Vagina (tissue), 2 donors: Measurements from ENCODE around the gene GPR18. TPM values are rescaled to one million over a fixed set of nuclear protein-coding genes. Genes with fewer than 3 reads are reported as not detected.

Experiments
- DNase-seq, 2 donors: peaks; one replicate each; pipeline ENCODE4 v3.0.0-alpha.2; 2017; ENCODE audit errors: extremely low spot score in 2 of 2
- H3K27ac ChIP-seq: fragments of 200-600 bp; sonication (generic); one replicate; pipeline ENCODE4 v1.5.1; 2019
- H3K27me3 ChIP-seq: fragments of 200-600 bp; sonication (generic); one replicate; pipeline ENCODE4 v1.5.1; 2019
- H3K36me3 ChIP-seq, 2 donors: fragments of 200-600 bp; sonication (generic); one replicate each; pipeline ENCODE4 v1.5.1; 2017 to 2019
- H3K4me1 ChIP-seq: fragments of 200-600 bp; sonication (generic); one replicate; pipeline ENCODE4 v1.5.1; 2019
- H3K4me3 ChIP-seq, 2 donors: fragments of 200-600 bp; sonication (generic); 1 replicate in 1 of 2; 2 replicates in 1 of 2; pipeline ENCODE4 v1.5.1; 2016 to 2019
- H3K9me3 ChIP-seq: fragments of 200-600 bp; sonication (generic); one replicate; pipeline ENCODE4 v1.5.1; 2019
- POLR2A ChIP-seq, 2 donors: fragments of 450-650 bp; IDR thresholded peaks; one replicate each; pipeline ENCODE4 v1.6.1; 2017; ENCODE audit warnings: antibody characterized with exemption in 2 of 2, mild to moderate bottlenecking in 2 of 2, moderate library complexity in 2 of 2
- POLR2AphosphoS5 ChIP-seq, 2 donors: sonication (generic); formaldehyde crosslinking; IDR thresholded peaks; one replicate each; pipeline ENCODE4 v1.9.0; 2017; ENCODE audit warnings: antibody characterized with exemption in 2 of 2, mild to moderate bottlenecking in 2 of 2, low read depth in 1 of 2; ENCODE audit not compliant: insufficient read depth in 1 of 2
- intact Hi-C: fragments of 100-400 bp; cut with DNase I; formaldehyde crosslinking; loops from one replicate; pipeline ENCODE4 v1.15.1; 2023
- total RNA-seq: library from RNA; depleted of rRNA; stranded (reverse); fragments of >200 nt; gene quantifications from one replicate; pipeline ENCODE4 v1.2.3, GENCODE V29; 2016
- TF ChIP-seq, protein P1 (sequence below), 3 experiments: fragments of 450-650 bp in 2 of 3; fragments of 200-600 bp in 1 of 3; sonication (generic) in 1 of 3; IDR thresholded peaks; one replicate each; pipeline ENCODE4 v1.5.1; 2017 to 2019; ENCODE audit warnings: antibody characterized with exemption in 3 of 3, mild to moderate bottlenecking in 2 of 3, moderate library complexity in 2 of 3

Gene GPR18
- total RNA-seq, 1 donor from 2014 or later = not detected

DNA sequence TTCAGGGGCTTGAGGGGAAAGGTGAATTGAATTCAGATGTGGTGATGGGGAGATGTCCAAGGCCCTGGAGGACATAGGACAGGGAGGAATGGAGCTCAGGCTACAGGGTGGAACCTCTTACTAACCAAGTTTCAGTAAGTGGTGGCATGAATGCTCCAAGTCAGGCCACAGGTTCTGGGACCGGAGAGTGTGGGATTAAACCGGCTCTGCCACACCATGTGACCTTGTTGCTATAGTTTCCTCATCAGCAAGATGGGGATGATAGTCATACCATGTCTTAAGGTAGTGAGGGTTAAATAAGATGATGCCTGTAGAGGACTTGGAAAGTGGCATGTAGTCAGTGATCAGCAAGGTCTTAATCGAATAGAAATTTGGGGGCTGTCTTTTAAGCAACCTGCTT, 32.7 kb upstream of the GPR18 start:
- no peaks in the 10 kb centered on the region for H3K27me3 ChIP-seq
- no peak overlapping the region for H3K27ac ChIP-seq
- TF ChIP-seq, protein P1, sequence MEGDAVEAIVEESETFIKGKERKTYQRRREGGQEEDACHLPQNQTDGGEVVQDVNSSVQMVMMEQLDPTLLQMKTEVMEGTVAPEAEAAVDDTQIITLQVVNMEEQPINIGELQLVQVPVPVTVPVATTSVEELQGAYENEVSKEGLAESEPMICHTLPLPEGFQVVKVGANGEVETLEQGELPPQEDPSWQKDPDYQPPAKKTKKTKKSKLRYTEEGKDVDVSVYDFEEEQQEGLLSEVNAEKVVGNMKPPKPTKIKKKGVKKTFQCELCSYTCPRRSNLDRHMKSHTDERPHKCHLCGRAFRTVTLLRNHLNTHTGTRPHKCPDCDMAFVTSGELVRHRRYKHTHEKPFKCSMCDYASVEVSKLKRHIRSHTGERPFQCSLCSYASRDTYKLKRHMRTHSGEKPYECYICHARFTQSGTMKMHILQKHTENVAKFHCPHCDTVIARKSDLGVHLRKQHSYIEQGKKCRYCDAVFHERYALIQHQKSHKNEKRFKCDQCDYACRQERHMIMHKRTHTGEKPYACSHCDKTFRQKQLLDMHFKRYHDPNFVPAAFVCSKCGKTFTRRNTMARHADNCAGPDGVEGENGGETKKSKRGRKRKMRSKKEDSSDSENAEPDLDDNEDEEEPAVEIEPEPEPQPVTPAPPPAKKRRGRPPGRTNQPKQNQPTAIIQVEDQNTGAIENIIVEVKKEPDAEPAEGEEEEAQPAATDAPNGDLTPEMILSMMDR (IDR thresholded peaks at IDR 0.05) = no peak
- TF ChIP-seq POLR2A (IDR thresholded peaks at IDR 0.05) = no peak
- no peak for TF ChIP-seq POLR2AphosphoS5 (IDR thresholded peaks at IDR 0.05; ENCODE audit: insufficient read depth in 1 of 2, low read depth in 1 of 2)
- H3K36me3 ChIP-seq = peaks cover 0 to 6% of the 10 kb centered on the region in 2 donors
- no peak overlapping the region for H3K4me3 ChIP-seq
- no peak for DNase-seq
- H3K4me1 ChIP-seq = peaks cover 12% of the 10 kb centered on the region
- H3K9me3 ChIP-seq = no peaks in the 10 kb centered on the region
- intact Hi-C loops = no loop called here

GRCh38 chr13:99289674-99290337, 31.6 kb upstream of the GPR18 start:
- H3K4me1 ChIP-seq = peaks cover 18% of the 10 kb centered on the region
- intact Hi-C loops = no loop called here
- TF ChIP-seq, protein P1 (IDR thresholded peaks at IDR 0.05) = no peak
- no peak for TF ChIP-seq POLR2A (IDR thresholded peaks at IDR 0.05)
- TF ChIP-seq POLR2AphosphoS5 (IDR thresholded peaks at IDR 0.05; ENCODE audit: insufficient read depth in 1 of 2, low read depth in 1 of 2) = no peak
- H3K27me3 ChIP-seq = no peaks in the 10 kb centered on the region
- H3K27ac ChIP-seq = no peak overlapping the region
- no peak overlapping the region for H3K4me3 ChIP-seq
- peaks cover 0 to 6% of the 10 kb centered on the region in 2 donors for H3K36me3 ChIP-seq
- H3K9me3 ChIP-seq = no peaks in the 10 kb centered on the region
- DNase-seq = no peak

DNA sequence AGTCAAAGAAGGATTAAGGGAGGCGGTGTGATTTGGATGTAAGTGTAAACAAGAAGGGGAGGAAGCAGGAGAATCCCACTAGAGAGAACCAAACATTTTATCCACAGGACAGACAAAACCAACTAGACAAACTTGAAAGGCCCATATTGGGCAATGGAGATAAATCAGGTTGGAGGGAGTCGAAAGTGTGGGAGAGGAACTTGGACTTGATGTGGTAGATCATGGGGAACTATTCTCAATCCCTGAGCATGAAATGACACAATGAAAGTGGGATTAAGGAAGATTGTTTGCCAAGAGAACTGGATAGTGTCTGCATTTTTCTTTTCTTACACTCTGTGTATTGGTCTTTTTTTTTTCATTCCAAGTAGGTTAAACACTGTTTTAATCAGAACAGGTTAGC, 31.1 kb upstream of the GPR18 start:
- no peak overlapping the region for H3K27ac ChIP-seq

GRCh38 chr13:99288089-99288488, 29.9 kb upstream of the GPR18 start:
- no peak overlapping the region for H3K4me3 ChIP-seq
- H3K4me1 ChIP-seq = peaks cover 29% of the 10 kb centered on the region
- TF ChIP-seq POLR2A (IDR thresholded peaks at IDR 0.05) (no peak), POLR2AphosphoS5 (IDR thresholded peaks at IDR 0.05; ENCODE audit: insufficient read depth in 1 of 2, low read depth in 1 of 2) (no peak)
- TF ChIP-seq, protein P1 (IDR thresholded peaks at IDR 0.05) = no peak
- no peaks in the 10 kb centered on the region for H3K9me3 ChIP-seq
- H3K27ac ChIP-seq = no peak overlapping the region
- no peaks in the 10 kb centered on the region for H3K27me3 ChIP-seq
- H3K36me3 ChIP-seq = peaks cover 0 to 5% of the 10 kb centered on the region in 2 donors
- no peak for DNase-seq
- intact Hi-C loops = no loop called here

More for the DNA sequence above, 31.1 kb upstream of the GPR18 start:
- Histone ChIP-seq H3K27me3 (no peaks in the 10 kb centered on the region), H3K4me1 (peaks cover 18% of the 10 kb centered on the region), H3K9me3 (no peaks in the 10 kb centered on the region), H3K36me3 (peaks cover 0 to 6% of the 10 kb centered on the region in 2 donors), H3K4me3 (no peak overlapping the region)
- DNase-seq = no peak
- TF ChIP-seq POLR2A (IDR thresholded peaks at IDR 0.05) (no peak), POLR2AphosphoS5 (IDR thresholded peaks at IDR 0.05; ENCODE audit: insufficient read depth in 1 of 2, low read depth in 1 of 2) (no peak)
- TF ChIP-seq, protein P1 (IDR thresholded peaks at IDR 0.05) = no peak
- intact Hi-C loops = no loop called here

- intact Hi-C loops = no loop called here
- no peaks in the 10 kb centered on the region for H3K9me3 ChIP-seq
- H3K27ac ChIP-seq = no peak overlapping the region
- no peaks in the 10 kb centered on the region for H3K36me3 ChIP-seq
- H3K4me1 ChIP-seq = peaks cover 35% of the 10 kb centered on the region
- no peak overlapping the region for H3K4me3 ChIP-seq
- DNase-seq = no peak
- H3K27me3 ChIP-seq = no peaks in the 10 kb centered on the region
- TF ChIP-seq, protein P1 (IDR thresholded peaks at IDR 0.05) = no peak
- TF ChIP-seq POLR2A (IDR thresholded peaks at IDR 0.05) (no peak), POLR2AphosphoS5 (IDR thresholded peaks at IDR 0.05; ENCODE audit: insufficient read depth in 1 of 2, low read depth in 1 of 2) (no peak)
These were observed 29.4 kb upstream of the GPR18 start for GRCh38 chr13:99287551-99287950.
